Measurements from ENCODE around the gene EVI5L.

- TF ChIP-seq CTCF (conservative IDR thresholded peaks at IDR 0.05; ENCODE audit: low read length) = no peak
- TF ChIP-seq EZH2phosphoT487 (IDR thresholded peaks at IDR 0.05; ENCODE audit: borderline replicate concordance) = no peak
Measured at GRCh38 chr19:7801020-7801570, 28.9 kb upstream of the EVI5L start.
